Right cardiac atrium (tissue), 5 donors: Measurements from ENCODE around the gene SMIM12. TPM values are rescaled to one million over a fixed set of nuclear protein-coding genes. Genes with fewer than 3 reads are reported as not detected.
A peak's percentile ranks its signal among the peaks of the same experiment; 100 is the strongest.

Source experiments
- ATAC-seq, 2 donors: fragments of 200-7000 bp; cut with Tn5 transposase; one replicate each; pipeline versions ENCODE4 v1.8.0 to v1.9.1; 2020; ENCODE audit warnings: moderate library complexity in 2 of 2, mild to moderate bottlenecking in 1 of 2
- DNase-seq, 3 donors: peaks; one replicate each; pipeline ENCODE4 v3.0.0-alpha.2; 2020
- H3K27ac ChIP-seq: one replicate; pipeline ENCODE4 v1.5.1; 2013; ENCODE audit warnings: mild to moderate bottlenecking, low read length, control low read depth, moderate library complexity
- H3K27me3 ChIP-seq: one replicate; pipeline ENCODE4 v1.6.1; 2013; ENCODE audit not compliant: control insufficient read depth, insufficient read depth
- H3K4me1 ChIP-seq: one replicate; pipeline ENCODE4 v1.6.1; 2013; ENCODE audit warnings: low read length; ENCODE audit not compliant: control insufficient read depth, insufficient read depth
- H3K4me3 ChIP-seq: one replicate; pipeline ENCODE4 v1.5.1; 2013; ENCODE audit warnings: low read length, control low read depth
- H3K9me3 ChIP-seq: one replicate; pipeline ENCODE4 v1.6.1; 2013; ENCODE audit warnings: low read length; ENCODE audit not compliant: control insufficient read depth
- WGBS: extraction: QIAGEN DNeasy Blood & Tissue Kit; methylation state at CpG from one replicate; pipeline ENCODE4 v1.1.7; 2013; 5-methylcytosine and 5-hydroxymethylcytosine counted together
- intact Hi-C, 4 donors: fragments of 100-400 bp; cut with DNase I; formaldehyde crosslinking; loops; one replicate each; pipeline versions ENCODE4 v1.11.0 to v1.14.0; 2022 to 2023
- polyA plus RNA-seq: library from polyadenylated mRNA; stranded (reverse); fragments of 200-250 nt; gene quantifications from one replicate; pipeline ENCODE4 v1.2.3, GENCODE V29; 2013
- total RNA-seq, 4 donors: library from RNA; stranded (reverse); fragmentation: NEBNext Ultra II Directional; extraction: Animal tissue kit (Norgen Biotek cat#: 25700); gene quantifications; one replicate each; pipeline ENCODE4 v1.2.1, GENCODE V29; 2021
- donor health status: healthy with polysubstance abuse.
- donor health status: DM: no; HTN: yes; CAD: no.
- donor health status: DM: no; HTN: no; CAD: no.
- donor health status: DM: no; HTN: yes; CAD: no; lungs with severe emphysema.
- donor health status: DM: yes; HTN: yes; CAD: no.

SMIM12 gene
- total and polyA plus RNA-seq, 5 donors: 35.3 to 58.7 (median 40.4) TPM

DNA sequence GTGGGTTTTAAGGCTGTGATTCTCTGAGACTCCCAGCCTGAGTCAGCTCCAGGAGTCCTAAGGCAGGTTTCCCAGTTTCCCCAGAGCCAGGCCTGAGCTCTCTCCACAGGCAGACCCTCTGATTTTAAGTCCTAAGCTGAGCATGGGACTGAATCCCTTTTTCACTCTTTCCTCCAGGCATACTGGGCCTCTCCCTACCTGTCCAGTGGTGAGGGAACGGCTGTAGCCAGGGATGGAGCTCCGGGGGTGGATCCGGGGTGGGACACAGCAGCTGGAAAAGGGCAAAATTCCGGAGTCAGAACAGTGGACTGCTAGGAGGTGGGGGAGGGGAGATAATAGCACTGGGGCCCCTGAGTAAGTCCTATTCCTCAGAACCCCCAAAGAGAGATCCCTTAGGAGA lies 39.9 kb upstream of the SMIM12 start:
- DNase-seq (no peak), ATAC-seq (no peak)
- H3K27me3 ChIP-seq: no peaks in the 10 kb centered on the region
- WGBS: 81% methylated on average over 4 of the region's 4 CpGs
- no peak overlapping the region for H3K4me3 ChIP-seq
- H3K9me3 ChIP-seq: no peaks in the 10 kb centered on the region
- H3K27ac ChIP-seq: no peak overlapping the region
- H3K4me1 ChIP-seq: no peaks in the 10 kb centered on the region
- intact Hi-C loops: no loop called here

DNA sequence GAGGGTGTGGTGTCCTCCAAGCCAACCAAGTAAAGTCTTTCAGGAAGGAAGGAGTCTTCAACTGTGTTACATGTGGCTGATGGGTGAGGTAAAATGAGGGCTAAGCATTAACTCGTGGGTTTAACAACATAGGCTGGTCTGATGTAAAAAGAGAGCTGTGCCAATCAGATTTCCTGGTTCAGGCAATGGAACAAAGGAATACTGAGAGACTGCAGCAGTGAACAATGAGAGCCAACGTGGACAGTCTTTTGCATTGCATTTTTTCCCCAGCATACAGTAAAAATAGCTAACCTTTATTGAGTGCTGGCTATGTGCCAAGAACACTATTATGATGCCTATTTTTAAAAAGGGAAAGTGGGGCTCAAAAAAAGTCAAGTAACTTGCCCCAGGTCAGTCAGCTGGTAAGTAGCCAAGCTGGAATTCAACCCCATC lies 38.8 kb upstream of the SMIM12 start:
- no peak overlapping the region for H3K27ac ChIP-seq
- intact Hi-C loops: no loop called here
- ATAC-seq (no peak), DNase-seq (no peak)
- no peaks in the 10 kb centered on the region for H3K4me1 ChIP-seq
- H3K4me3 ChIP-seq: no peak overlapping the region
- H3K27me3 ChIP-seq: no peaks in the 10 kb centered on the region
- H3K9me3 ChIP-seq: no peaks in the 10 kb centered on the region
- WGBS: 12% methylated on average over 2 of the region's 2 CpGs

DNA sequence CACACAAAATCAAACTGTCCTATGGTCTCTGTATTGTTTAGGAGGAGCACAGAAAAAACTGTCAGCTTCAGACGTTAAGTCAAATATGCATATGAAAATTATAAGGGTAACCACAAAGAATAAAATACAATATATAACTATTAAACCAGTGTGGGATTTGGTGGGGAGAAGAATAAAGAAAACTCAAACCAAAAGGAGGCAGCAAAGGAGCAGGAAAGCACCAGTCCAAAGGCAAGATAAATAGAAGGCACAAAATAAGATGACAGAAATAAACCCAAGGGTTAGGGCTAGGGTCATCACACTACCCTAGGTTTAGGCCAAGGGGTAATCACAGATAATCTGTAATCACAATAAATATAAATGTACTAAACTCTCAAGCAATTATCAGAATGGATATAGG lies 37.1 kb upstream of the SMIM12 start:
- no peak overlapping the region for H3K4me3 ChIP-seq
- H3K4me1 ChIP-seq: no peaks in the 10 kb centered on the region
- no peaks in the 10 kb centered on the region for H3K27me3 ChIP-seq
- WGBS: 70% methylated on average over 1 of the region's 1 CpG
- intact Hi-C loops: no loop called here
- no peak overlapping the region for H3K27ac ChIP-seq
- DNase-seq (no peak), ATAC-seq (no peak)
- peaks cover 2% of the 10 kb centered on the region for H3K9me3 ChIP-seq

DNA sequence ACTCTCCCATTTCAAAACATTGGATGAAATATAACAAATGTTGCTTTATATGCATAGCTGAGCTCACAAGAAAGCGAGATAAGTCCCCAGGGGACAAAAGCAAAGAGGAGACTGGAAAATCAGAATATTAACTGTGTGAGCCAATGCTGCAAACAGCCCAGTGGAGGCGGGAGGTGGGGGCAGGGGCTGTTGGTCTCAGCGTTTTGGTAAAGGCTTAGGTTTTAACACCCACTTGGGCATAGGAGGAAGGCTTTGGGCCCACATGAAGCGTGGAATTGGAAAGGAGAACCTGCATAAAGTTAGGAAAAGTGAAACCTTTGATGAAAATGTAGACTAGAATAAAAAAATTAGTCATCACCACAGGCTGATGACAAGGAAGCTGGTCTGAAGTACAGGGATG lies 30.2 kb upstream of the SMIM12 start:
- WGBS: 41% methylated on average over 4 of the region's 4 CpGs
- intact Hi-C loops: no loop called here
- no peaks in the 10 kb centered on the region for H3K27me3 ChIP-seq

DNA sequence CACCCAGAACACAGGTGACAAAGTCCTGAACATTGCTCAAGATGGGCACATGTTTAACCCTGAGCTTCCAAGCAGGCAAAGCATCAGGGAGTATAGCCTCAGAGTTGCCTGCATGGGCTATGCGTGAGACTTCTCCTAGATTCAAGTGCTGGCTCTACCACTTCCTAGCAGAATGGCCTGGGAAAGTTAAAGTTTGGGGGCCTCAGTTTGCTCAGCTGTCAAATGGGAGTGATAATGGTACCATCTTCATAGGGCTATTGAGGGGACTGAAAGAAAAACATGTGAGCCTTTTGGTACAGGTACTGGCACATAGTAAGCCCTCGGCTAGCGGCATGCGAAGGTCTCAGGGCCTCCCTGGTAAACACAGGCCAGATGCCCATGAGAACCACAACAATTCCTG lies 28.0 kb upstream of the SMIM12 start:
- no peak for DNase-seq
- no peak overlapping the region for H3K4me3 ChIP-seq
- no peak overlapping the region for H3K27ac ChIP-seq
- intact Hi-C loops: no loop called here
- WGBS: 95% methylated on average over 4 of the region's 4 CpGs
- H3K9me3 ChIP-seq: peaks cover 2% of the 10 kb centered on the region
- H3K27me3 ChIP-seq: no peaks in the 10 kb centered on the region
- H3K4me1 ChIP-seq: no peaks in the 10 kb centered on the region
- no peak for ATAC-seq

More for the DNA sequence above, 30.2 kb upstream of the SMIM12 start:
- no peak for DNase-seq
- H3K4me3 ChIP-seq: no peak overlapping the region
- H3K9me3 ChIP-seq: peaks cover 2% of the 10 kb centered on the region
- no peak for ATAC-seq
- no peak overlapping the region for H3K27ac ChIP-seq
- H3K4me1 ChIP-seq: no peaks in the 10 kb centered on the region

DNA sequence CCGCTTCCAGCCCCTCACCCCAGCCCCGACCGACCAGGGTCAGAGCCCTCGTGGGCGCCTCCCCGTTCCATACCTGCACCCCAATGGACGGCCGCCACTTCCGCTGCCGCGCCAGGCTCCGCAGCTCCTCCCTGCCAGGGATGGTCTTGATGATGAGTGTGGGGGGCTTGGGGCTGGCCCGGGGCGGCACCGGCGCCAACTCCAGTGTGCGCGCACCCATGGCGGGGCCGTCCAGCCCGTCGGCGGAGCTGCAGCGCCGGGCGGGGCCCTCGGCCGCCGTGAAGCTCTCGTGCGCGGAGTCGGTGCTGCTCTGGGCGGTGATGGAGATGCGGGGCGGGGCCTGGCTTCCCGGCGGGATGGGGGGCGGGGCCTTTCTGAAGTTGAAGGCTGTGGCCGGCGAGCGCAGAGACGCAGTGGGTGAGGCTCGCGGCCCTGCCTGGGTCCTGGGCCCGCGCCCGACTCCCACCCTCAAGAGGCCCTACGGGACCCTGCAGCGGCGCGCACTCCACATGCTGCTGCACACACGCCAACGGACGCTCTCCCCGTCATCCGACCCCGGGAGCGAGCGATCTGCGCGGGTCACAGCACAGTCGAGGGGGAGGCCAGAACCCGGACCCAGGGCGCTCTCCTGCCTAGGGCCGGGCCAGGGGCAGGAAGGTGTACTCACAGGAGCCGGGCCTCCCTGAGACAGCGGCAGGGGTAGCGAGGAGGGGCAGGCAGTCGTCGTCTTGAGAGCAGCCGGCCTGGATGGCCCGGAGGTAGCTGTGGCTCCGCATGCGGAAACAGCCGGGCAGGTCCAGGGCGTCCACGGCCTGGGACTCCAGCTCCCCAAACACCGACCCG lies 26.1 kb upstream of the SMIM12 start:
- ATAC-seq (peak; percentile 78 to 88), DNase-seq (peak; percentile 51 to 81 (median 77))
- intact Hi-C loops: no loop called here
- no peak overlapping the region for H3K27ac ChIP-seq
- 2% methylated on average over 80 of the region's 80 CpGs for WGBS
- H3K4me1 ChIP-seq: no peaks in the 10 kb centered on the region
- peak overlapping the region; percentile 15 for H3K4me3 ChIP-seq
- H3K9me3 ChIP-seq: no peaks in the 10 kb centered on the region
- H3K27me3 ChIP-seq: no peaks in the 10 kb centered on the region

DNA sequence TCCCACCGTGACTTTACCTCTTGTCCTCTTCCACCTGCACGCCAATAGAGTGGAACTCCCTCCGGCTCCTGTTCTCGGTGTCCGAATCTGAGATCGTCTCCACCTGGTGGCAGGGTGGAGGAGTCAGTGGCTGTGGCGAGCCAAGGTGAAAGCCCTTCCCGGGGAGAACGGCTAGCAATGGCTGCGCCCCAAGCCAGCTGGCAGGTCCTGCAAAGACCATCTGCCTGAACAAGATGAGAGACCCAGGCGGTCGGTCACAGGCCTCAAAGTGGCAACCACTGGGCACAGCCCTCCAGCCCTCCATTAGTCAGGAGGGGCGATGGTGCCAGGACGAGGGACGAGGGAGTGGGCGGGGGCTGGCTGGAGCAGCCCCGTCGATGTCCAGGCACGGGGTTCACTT lies 25.4 kb upstream of the SMIM12 start:
- intact Hi-C loops: no loop called here
- Histone ChIP-seq H3K9me3 (no peaks in the 10 kb centered on the region), H3K4me3 (no peak overlapping the region), H3K4me1 (no peaks in the 10 kb centered on the region), H3K27me3 (no peaks in the 10 kb centered on the region), H3K27ac (no peak overlapping the region)
- DNase-seq: no peak
- ATAC-seq: no peak
- WGBS: 19% methylated on average over 19 of the region's 19 CpGs

DNA sequence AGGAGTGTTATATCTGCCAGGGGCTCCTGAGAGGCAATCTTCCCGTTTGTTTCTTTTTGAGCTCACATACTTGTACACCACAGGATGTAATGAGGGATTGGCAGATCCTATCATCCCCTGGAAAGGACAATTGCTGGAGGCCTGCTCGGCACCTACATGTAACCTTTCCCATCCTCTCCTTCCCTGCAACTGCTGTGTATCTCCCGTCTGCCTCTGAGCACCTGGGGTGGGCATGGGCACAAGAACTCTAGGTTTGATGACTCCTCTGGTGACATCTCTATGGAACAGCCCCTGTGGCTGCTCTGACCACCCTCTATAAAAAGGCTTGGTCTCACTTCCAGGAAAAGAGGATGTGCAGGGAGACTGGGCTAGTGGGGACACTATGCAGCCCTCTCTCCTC lies 25.0 kb upstream of the SMIM12 start:
- ATAC-seq (no peak), DNase-seq (no peak)
- Histone ChIP-seq H3K27me3 (no peaks in the 10 kb centered on the region), H3K4me1 (no peaks in the 10 kb centered on the region), H3K27ac (no peak overlapping the region), H3K9me3 (no peaks in the 10 kb centered on the region), H3K4me3 (no peak overlapping the region)
- intact Hi-C loops: no loop called here
- WGBS: 59% methylated on average over 3 of the region's 3 CpGs

DNA sequence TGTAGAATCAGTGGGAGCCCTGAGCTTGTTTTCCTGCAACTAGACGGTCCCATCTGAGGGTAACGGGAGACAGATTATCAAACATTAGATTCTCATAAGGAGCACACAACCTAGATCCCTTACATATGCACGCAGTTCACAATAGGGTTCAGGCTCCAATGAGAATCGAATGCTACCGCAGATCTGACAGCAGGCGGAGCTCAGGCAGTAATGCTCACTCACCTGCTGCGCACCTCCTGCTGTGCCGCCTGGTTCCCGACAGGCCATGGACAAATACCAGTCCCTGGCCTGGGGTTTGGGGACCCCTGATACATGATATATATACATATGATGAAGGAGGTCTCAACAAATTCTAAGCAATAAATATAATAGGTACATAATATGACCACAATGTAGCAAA lies 19.7 kb upstream of the SMIM12 start:
- peaks cover 2% of the 10 kb centered on the region for H3K27me3 ChIP-seq
- no peak for ATAC-seq
- H3K9me3 ChIP-seq: no peaks in the 10 kb centered on the region
- H3K4me3 ChIP-seq: no peak overlapping the region
- no peak overlapping the region for H3K27ac ChIP-seq
- DNase-seq: no peak
- H3K4me1 ChIP-seq: no peaks in the 10 kb centered on the region
- intact Hi-C loops: no loop called here
- 61% methylated on average over 9 of the region's 9 CpGs for WGBS

DNA sequence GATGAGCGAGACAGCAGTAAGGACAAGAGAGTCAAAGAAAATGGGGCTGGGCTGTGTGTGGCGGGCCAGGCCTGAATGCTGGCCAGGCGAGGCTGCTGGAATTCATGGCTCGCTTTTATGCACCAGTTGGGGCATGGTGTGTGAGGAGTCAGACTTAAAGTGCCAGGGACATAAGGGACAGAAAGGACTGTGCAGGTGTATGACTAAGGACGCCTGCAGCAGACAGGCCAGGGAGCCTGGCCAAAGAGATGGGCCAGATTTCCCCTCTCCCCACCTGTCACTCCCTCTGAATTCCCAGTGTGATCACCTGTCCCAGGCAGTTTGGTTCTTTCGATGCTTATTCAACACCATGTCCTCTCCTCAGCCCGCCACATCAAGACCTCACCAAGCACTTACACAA lies 16.9 kb upstream of the SMIM12 start:
- WGBS: 81% methylated on average over 7 of the region's 7 CpGs

DNA sequence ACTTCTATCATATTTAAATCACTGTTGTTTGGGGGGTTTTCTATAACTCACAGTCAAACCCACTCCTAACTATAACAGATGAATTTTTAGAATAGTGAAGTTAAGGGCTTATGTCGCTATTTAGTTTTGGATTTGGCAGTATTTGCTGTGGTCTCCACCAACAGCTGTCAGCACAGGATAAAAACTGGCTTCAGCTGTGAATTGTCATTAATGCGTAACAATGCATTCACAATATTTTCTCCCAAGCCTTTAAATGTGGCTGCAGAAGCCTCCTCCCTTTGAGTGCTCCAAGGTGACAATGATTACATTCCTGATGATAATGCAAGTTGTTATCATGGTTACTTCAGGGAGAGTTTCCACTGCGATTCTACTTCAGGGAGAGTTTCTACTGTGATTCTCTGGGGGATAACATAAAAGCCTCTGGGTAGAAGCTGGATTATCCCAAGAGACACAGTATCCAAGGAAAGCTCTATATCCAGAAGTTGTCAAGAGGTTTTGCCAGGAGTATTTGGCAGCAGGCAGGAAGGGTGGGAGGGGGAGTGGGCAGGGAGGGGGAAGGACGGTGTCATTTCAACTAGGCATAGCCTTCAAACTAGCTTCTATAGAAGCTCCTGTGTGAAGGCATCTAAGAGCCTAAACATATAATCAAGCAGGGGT lies 14.9 kb upstream of the SMIM12 start:
- ATAC-seq (no peak), DNase-seq (no peak)
- intact Hi-C loops: no loop called here

More for the DNA sequence above, 16.9 kb upstream of the SMIM12 start:
- Histone ChIP-seq H3K27me3 (peaks cover 2% of the 10 kb centered on the region), H3K4me1 (no peaks in the 10 kb centered on the region), H3K4me3 (no peak overlapping the region), H3K9me3 (no peaks in the 10 kb centered on the region), H3K27ac (no peak overlapping the region)
- ATAC-seq (no peak), DNase-seq (no peak)
- intact Hi-C loops: no loop called here

More for the DNA sequence above, 14.9 kb upstream of the SMIM12 start:
- WGBS: 41% methylated on average over 4 of the region's 4 CpGs
- H3K4me3 ChIP-seq: no peak overlapping the region
- no peak overlapping the region for H3K27ac ChIP-seq
- peaks cover 2% of the 10 kb centered on the region for H3K27me3 ChIP-seq
- H3K4me1 ChIP-seq: no peaks in the 10 kb centered on the region
- H3K9me3 ChIP-seq: no peaks in the 10 kb centered on the region
